H9 (cell line): Measurements from ENCODE around the gene PGGHG. TPM values are rescaled to one million over a fixed set of nuclear protein-coding genes. Genes with fewer than 3 reads are reported as not detected.

Experiments
- DNase-seq: peaks from one replicate; pipeline ENCODE4 v3.0.0-alpha.2; 2017
- H2AFZ ChIP-seq: one replicate; pipeline ENCODE4 v1.6.1; 2013; ENCODE audit warnings: mild to moderate bottlenecking, low read length, control low read depth, moderate library complexity
- H2AK5ac ChIP-seq: 2 replicates; pipeline ENCODE4 v1.6.1; 2013; ENCODE audit warnings: low read length, control low read depth, mixed read lengths; ENCODE audit not compliant: insufficient read length
- H2BK120ac ChIP-seq: one replicate; pipeline ENCODE4 v1.6.1; 2013; ENCODE audit warnings: low read depth, mild to moderate bottlenecking, low read length, control low read depth, inconsistent platforms; ENCODE audit not compliant: poor library complexity, severe bottlenecking
- H2BK12ac ChIP-seq: 2 replicates; pipeline ENCODE4 v1.6.1; 2013; ENCODE audit warnings: low read length, control low read depth, mixed read lengths, low read depth; ENCODE audit not compliant: insufficient read length
- H2BK15ac ChIP-seq: 2 replicates; pipeline ENCODE4 v1.6.1; 2013; ENCODE audit warnings: low read depth, low read length, control low read depth
- H2BK20ac ChIP-seq: one replicate; pipeline ENCODE4 v1.6.1; 2013; ENCODE audit warnings: low read depth, mild to moderate bottlenecking, low read length, control low read depth, inconsistent platforms; ENCODE audit not compliant: poor library complexity, severe bottlenecking
- H2BK5ac ChIP-seq: 2 replicates; pipeline ENCODE4 v1.6.1; 2013; ENCODE audit warnings: low read length, control low read depth, mixed read lengths; ENCODE audit not compliant: insufficient read length
- H3K14ac ChIP-seq: 2 replicates; pipeline ENCODE4 v1.6.1; 2013; ENCODE audit warnings: low read length, control low read depth; ENCODE audit not compliant: insufficient read depth
- H3K18ac ChIP-seq: 2 replicates; pipeline ENCODE4 v1.6.1; 2013; ENCODE audit warnings: low read depth, mild to moderate bottlenecking, mixed read lengths, low read length, control low read depth; ENCODE audit not compliant: insufficient read length
- H3K23ac ChIP-seq: 2 replicates; pipeline ENCODE4 v1.6.1; 2013; ENCODE audit warnings: low read length, control low read depth, mixed read lengths, low read depth; ENCODE audit not compliant: insufficient read length
- H3K23me2 ChIP-seq: 2 replicates; pipeline ENCODE4 v1.6.1; 2013; ENCODE audit warnings: low read depth, mild to moderate bottlenecking, mixed read lengths, low read length, control low read depth; ENCODE audit not compliant: insufficient read length, poor library complexity, severe bottlenecking
- H3K27ac ChIP-seq: 2 replicates; pipeline ENCODE4 v1.5.1; 2013; ENCODE audit warnings: low read length, control low read depth, mixed read lengths, low read depth; ENCODE audit not compliant: insufficient read length
- H3K27me3 ChIP-seq: 2 replicates; pipeline ENCODE4 v1.6.1; 2013; ENCODE audit warnings: low read length, control low read depth, inconsistent platforms; ENCODE audit not compliant: insufficient read depth
- H3K4ac ChIP-seq: 2 replicates; pipeline ENCODE4 v1.6.1; 2013; ENCODE audit warnings: low read depth, mild to moderate bottlenecking, control low read depth, inconsistent platforms, low read length, moderate library complexity
- H3K4me1 ChIP-seq: 2 replicates; pipeline ENCODE4 v1.6.1; 2013; ENCODE audit warnings: low read length, control low read depth, inconsistent platforms; ENCODE audit not compliant: insufficient read depth
- H3K4me2 ChIP-seq: 2 replicates; pipeline ENCODE4 v1.6.1; 2013; ENCODE audit warnings: low read length, control low read depth, mixed read lengths; ENCODE audit not compliant: insufficient read length, insufficient read depth
- H3K56ac ChIP-seq: 2 replicates; pipeline ENCODE4 v1.6.1; 2013; ENCODE audit warnings: low read depth, mild to moderate bottlenecking, mixed read lengths, low read length, control low read depth; ENCODE audit not compliant: insufficient read length
- H3K79me1 ChIP-seq: 2 replicates; pipeline ENCODE4 v1.6.1; 2013; ENCODE audit warnings: low read depth, mild to moderate bottlenecking, moderate library complexity, low read length, control low read depth, inconsistent platforms; ENCODE audit not compliant: insufficient read depth, poor library complexity, severe bottlenecking
- H3K79me2 ChIP-seq: 2 replicates; pipeline ENCODE4 v1.6.1; 2013; ENCODE audit warnings: low read length, control low read depth, inconsistent platforms; ENCODE audit not compliant: insufficient read depth
- H3K9ac ChIP-seq: 2 replicates; pipeline ENCODE4 v1.6.1; 2013; ENCODE audit warnings: low read length, control low read depth, mixed read lengths; ENCODE audit not compliant: insufficient read length; ENCODE audit errors: extremely low read depth
- H3K9me3 ChIP-seq: one replicate; pipeline ENCODE4 v1.6.1; 2013; ENCODE audit warnings: low read depth, low read length, inconsistent platforms; ENCODE audit not compliant: control insufficient read depth
- H3T11ph ChIP-seq: one replicate; pipeline ENCODE4 v1.6.1; 2013; ENCODE audit warnings: mild to moderate bottlenecking, low read length, control low read depth, inconsistent platforms
- H4K20me1 ChIP-seq: one replicate; pipeline ENCODE4 v1.6.1; 2013; ENCODE audit not compliant: control insufficient read depth, insufficient read length, insufficient read depth
- H4K5ac ChIP-seq: 2 replicates; pipeline ENCODE4 v1.6.1; 2013; ENCODE audit warnings: low read depth, mild to moderate bottlenecking, mixed read lengths, low read length, control low read depth; ENCODE audit not compliant: insufficient read length
- H4K8ac ChIP-seq: replicated peaks from 2 replicates; pipeline ENCODE4 v1.6.1; 2013; ENCODE audit warnings: low read length, control low read depth, mixed read lengths, low read depth; ENCODE audit not compliant: insufficient read length
- H4K91ac ChIP-seq: 2 replicates; pipeline ENCODE4 v1.6.1; 2013; ENCODE audit warnings: low read depth, mild to moderate bottlenecking, moderate library complexity, mixed read lengths, low read length, control low read depth; ENCODE audit not compliant: insufficient read length
- H3K27ac Mint-ChIP-seq, 3 experiments: 2 replicates in 2 of 3; 3 replicates in 1 of 3; pipeline ENCODE4 v1.8.0; 2020 to 2021; ENCODE audit warnings: mixed read lengths in 3 of 3, mild to moderate bottlenecking in 1 of 3, moderate library complexity in 1 of 3
- H3K27me3 Mint-ChIP-seq: 2 replicates; pipeline ENCODE4 v1.8.0; 2021; ENCODE audit warnings: low read depth, mild to moderate bottlenecking, moderate library complexity, mixed read lengths
- H3K36me3 Mint-ChIP-seq, 3 experiments: 2 replicates in 2 of 3; 3 replicates in 1 of 3; pipeline ENCODE4 v1.8.0; 2020 to 2021; ENCODE audit warnings: low read depth in 3 of 3, mixed read lengths in 3 of 3; ENCODE audit not compliant: insufficient read depth in 1 of 3
- H3K4me1 Mint-ChIP-seq, 2 experiments: 2 replicates each; pipeline ENCODE4 v1.8.0; 2020; ENCODE audit warnings: mixed read lengths in 2 of 2
- H3K4me3 Mint-ChIP-seq, 2 experiments: 2 replicates in 1 of 2; 3 replicates in 1 of 2; pipeline ENCODE4 v1.8.0; 2020 to 2021; ENCODE audit warnings: mild to moderate bottlenecking in 2 of 2, mixed read lengths in 2 of 2, moderate library complexity in 1 of 2
- H3K9me3 Mint-ChIP-seq, 2 experiments: 2 replicates in 1 of 2; 3 replicates in 1 of 2; pipeline ENCODE4 v1.8.0; 2020; ENCODE audit warnings: mild to moderate bottlenecking in 2 of 2, mixed read lengths in 2 of 2, moderate library complexity in 1 of 2
- WGBS: extraction: QIAGEN DNeasy Blood & Tissue Kit; methylation state at CpG from one replicate; pipeline ENCODE4 v1.1.7; 2013; ENCODE audit warnings: missing lambda C conversion rate, low lambda C conversion rate, mixed read lengths; ENCODE audit not compliant: insufficient read length; ENCODE audit errors: extremely low coverage; 5-methylcytosine and 5-hydroxymethylcytosine counted together
- total RNA-seq: library from RNA; stranded (reverse); gene quantifications from 2 replicates; pipeline ENCODE4 v1.2.1, GENCODE V29; 2021
- TF ChIP-seq, protein P1 (sequence below): fragments of 200-600 bp; sonication (generic); conservative IDR thresholded peaks from 3 replicates; pipeline ENCODE4 v1.8.0; 2021; ENCODE audit warnings: antibody characterized with exemption, mild to moderate bottlenecking

The PGGHG gene
- total RNA-seq, 1 experiment from 2014 or later, result 58.3 TPM

DNA sequence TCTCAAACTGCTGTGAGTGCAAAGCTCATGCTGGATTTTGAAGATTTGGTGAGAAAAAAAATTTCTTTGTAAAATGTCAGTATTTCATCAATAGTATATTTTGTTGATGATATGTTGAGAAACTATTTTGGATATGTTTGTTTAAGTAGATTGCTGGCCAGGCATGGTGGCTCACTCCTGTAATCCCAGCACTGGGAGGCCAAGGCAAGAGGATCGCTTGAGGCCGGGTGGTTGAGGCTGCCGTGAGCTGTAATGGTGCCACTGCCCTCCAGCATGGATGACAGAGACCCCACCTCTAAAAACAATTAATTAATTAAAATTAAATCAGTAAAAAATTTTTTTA, 38.6 kb downstream of the PGGHG start:
- no peaks in the 10 kb centered on the region for H3K23me2 ChIP-seq
- H4K91ac ChIP-seq, result no peak overlapping the region
- H2BK5ac ChIP-seq, result no peak overlapping the region
- no peak overlapping the region for H4K8ac ChIP-seq
- no peak overlapping the region for H3K23ac ChIP-seq
- no peaks in the 10 kb centered on the region for H3K79me2 ChIP-seq
- TF ChIP-seq, protein P1, sequence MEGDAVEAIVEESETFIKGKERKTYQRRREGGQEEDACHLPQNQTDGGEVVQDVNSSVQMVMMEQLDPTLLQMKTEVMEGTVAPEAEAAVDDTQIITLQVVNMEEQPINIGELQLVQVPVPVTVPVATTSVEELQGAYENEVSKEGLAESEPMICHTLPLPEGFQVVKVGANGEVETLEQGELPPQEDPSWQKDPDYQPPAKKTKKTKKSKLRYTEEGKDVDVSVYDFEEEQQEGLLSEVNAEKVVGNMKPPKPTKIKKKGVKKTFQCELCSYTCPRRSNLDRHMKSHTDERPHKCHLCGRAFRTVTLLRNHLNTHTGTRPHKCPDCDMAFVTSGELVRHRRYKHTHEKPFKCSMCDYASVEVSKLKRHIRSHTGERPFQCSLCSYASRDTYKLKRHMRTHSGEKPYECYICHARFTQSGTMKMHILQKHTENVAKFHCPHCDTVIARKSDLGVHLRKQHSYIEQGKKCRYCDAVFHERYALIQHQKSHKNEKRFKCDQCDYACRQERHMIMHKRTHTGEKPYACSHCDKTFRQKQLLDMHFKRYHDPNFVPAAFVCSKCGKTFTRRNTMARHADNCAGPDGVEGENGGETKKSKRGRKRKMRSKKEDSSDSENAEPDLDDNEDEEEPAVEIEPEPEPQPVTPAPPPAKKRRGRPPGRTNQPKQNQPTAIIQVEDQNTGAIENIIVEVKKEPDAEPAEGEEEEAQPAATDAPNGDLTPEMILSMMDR, result no peak
- peaks cover 4% of the 10 kb centered on the region; the same call in 1 of the 2 replicates for H3K4me1 ChIP-seq
- H4K5ac ChIP-seq, result no peak overlapping the region
- no peak overlapping the region for H3K27ac ChIP-seq
- H3K9ac ChIP-seq, result no peak overlapping the region
- no peak overlapping the region for H3T11ph ChIP-seq
- no peak overlapping the region for H2BK20ac ChIP-seq
- peaks cover 4% of the 10 kb centered on the region for H3K27me3 Mint-ChIP-seq
- peaks cover 23 to 30% of the 10 kb centered on the region in 2 experiments for H3K4me1 Mint-ChIP-seq
- H2AK5ac ChIP-seq, result no peak overlapping the region
- H2BK15ac ChIP-seq, result no peak overlapping the region
- no peak overlapping the region for H3K4me2 ChIP-seq
- WGBS, result no CpG with 5 or more reads among the region's 3 CpGs
- no peaks in the 10 kb centered on the region for H3K27me3 ChIP-seq
- no peak overlapping the region for H3K4me3 Mint-ChIP-seq
- H3K9me3 ChIP-seq, result no peaks in the 10 kb centered on the region
- no peak overlapping the region for H2AFZ ChIP-seq
- no peak overlapping the region for H3K14ac ChIP-seq
- H3K79me1 ChIP-seq, result no peaks in the 10 kb centered on the region
- peaks cover 4 to 26% (median 10%) of the 10 kb centered on the region in 3 experiments; a peak in 6 of 7 replicates for H3K36me3 Mint-ChIP-seq
- H4K20me1 ChIP-seq, result no peaks in the 10 kb centered on the region
- H3K27ac Mint-ChIP-seq, result peak overlapping the region in 1 of 3 experiments; percentile 52; a peak in 1 of 7 replicates
- H3K18ac ChIP-seq, result no peak overlapping the region
- no peak for DNase-seq
- H3K4ac ChIP-seq, result no peak overlapping the region
- H2BK12ac ChIP-seq, result no peak overlapping the region
- H3K9me3 Mint-ChIP-seq, result peaks cover 11 to 12% of the 10 kb centered on the region in 2 experiments
- no peak overlapping the region for H3K56ac ChIP-seq
- H2BK120ac ChIP-seq, result no peak overlapping the region
